ENCODE data around the gene RHBDF1.
"Not testable (repeated sequence)": the region's sequence is repeated elsewhere in the genome, so short reads cannot be mapped to it uniquely, and the experiment has no call there.

RHBDF1 gene

DNA sequence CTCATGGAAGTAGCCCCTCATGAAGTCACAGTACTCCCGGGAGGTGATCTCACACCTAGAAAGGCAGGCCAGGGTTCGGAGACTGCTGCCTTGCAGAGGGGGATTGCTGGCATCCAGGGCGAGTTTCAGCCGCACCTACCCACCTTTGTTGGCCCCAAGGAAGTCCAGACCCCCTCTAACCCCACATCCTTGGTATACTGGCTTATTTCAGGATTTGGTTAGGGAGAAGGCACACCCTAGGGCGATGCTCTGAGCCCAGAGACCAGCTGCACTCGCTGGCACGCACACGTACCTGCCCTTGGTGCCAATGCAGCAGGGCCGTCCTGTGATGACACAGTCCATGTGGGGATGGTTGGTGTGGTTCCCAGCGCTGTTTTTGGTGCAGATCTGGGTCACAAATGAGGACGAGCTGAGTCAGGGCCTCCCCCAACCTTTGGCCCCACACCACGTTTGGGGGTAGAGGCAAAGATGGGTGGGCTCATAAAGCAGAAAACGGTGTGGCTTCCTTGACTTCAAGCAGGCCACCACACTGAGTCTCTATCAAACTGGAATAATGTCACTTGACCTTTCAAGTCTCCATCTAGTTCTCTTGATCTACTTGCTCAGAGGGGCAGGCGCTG is 12.9 kb downstream of the RHBDF1 start:
- peak; percentile 45 for DNase-seq (ENCODE audit: low spot score)

DNA sequence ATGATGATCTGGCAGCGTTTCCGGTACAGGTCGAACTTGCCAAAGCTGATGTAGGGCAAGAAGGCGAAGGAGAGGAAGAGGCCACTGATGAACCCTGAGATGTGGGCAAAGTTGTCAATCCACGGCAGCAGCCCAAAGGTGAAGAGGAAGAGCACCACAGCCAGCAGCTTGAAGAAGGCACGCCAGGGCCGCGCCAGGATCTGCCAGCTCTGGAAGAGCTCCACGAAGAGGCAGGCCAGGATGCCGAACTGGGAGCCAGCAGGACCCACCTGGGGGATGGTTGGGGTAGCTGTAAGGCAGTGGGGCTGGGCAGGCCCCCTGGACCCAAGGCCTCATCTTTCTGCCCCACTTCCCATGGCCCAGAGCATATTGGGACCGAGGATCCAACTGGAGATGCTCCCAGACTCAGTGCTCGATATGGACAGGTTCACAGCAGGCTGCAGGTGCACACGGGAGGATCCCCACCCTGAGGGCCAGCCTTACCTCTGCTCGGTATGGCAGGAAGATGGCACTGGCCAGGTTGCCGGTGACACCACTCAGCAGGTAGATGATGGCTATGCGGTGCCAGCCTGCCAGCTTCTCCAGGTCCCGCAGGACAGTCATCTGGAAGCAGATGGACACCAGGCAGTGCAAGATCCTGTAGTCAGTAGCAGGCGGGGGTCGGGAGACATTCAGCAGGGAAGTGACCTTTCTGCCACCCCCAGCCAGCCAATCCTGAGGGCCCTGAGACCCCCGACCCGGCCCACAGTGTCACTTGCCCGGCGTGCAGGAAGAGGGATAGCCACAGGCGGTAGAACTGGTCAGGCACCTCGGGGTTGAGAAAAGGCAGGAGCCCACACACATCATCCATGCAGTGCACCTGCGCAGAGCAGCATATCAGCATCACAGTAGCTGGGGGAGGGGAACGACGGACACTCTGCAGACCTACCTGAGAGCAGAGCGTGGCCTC is 13.7 kb downstream of the RHBDF1 start:
- no peak for DNase-seq (ENCODE audit: low spot score)

DNA sequence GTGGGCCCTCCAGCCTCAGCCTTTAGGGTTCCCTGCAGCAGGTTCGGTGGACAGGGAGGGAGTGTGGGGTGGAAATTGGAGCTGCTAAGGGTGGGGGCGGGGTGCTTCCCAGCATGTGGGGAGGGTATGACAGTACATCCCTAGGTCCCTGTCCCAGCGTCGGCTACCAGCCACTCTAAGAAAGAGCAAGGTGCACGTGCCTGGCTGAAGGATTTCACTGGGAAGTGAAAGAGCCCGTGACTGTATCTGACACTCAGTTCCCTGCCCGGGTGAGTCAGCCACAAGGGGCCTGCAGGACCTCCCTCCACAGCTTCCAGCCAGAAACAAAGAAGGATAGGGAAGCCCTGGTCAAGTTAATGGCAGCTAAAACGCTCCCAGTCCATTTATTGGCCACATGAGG is 14.7 kb downstream of the RHBDF1 start:
- DNase-seq (ENCODE audit: low spot score): no peak

DNA sequence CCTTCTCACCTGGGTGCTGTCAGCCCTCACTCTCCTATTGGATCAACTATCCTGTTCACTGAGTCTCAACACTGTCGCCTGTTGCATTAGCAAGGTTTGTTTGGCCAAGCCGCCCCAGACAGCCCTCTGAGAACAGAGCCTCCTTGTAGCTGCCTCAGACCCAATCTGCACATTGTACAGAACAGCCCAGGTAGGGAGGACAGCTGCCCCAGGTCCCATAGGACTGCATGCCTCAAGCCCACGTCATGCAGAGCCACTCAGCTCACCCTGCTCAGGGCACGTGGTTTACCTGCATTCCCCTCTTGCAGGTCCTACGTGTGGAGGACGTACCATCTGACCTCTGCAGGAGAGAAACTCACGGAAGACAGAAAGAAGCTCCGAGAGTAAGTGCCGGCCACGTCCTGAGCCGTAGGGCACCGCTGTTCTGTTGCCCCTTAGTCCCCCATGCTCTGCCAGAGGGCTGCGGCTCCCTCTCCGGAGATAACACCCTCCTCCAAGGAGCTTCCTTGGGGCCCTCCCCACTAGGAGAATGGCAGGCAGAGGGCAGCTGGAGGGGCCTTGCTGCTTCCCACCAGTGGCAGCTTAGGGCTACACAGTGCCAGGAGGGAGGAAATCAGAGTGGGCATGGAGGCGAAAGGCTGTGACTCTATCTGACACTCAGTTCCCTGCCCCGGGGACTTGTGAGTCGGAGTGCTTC is 16.1 kb downstream of the RHBDF1 start:
- DNase-seq (ENCODE audit: low spot score): no peak

DNA sequence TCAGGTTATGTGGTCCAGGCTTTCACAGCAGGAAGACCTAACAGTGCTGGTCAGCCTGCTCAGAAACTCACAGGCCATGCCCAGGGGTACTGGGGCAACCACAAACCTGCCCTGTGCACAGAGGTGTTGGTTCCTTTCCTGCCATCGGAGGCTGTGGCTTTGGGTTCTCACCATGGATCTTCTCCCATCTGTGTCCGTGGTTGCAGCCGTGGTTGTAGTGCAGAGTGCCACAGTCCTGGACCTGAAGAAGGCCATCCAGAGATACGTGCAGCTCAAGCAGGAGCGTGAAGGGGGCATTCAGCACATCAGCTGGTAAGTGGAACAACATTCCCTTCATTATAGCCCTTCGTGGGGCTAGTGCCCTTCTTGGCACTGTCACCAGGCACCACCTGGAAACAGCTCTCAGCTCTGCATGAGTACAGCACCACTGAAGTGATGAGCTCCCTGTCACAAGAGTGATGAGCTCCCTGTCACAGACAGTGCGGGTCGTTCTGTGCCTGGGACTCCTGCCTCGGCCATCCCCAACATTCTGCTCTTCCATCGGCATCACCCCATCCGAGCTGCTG is 16.8 kb downstream of the RHBDF1 start:
- no peak for DNase-seq (ENCODE audit: low spot score)

DNA sequence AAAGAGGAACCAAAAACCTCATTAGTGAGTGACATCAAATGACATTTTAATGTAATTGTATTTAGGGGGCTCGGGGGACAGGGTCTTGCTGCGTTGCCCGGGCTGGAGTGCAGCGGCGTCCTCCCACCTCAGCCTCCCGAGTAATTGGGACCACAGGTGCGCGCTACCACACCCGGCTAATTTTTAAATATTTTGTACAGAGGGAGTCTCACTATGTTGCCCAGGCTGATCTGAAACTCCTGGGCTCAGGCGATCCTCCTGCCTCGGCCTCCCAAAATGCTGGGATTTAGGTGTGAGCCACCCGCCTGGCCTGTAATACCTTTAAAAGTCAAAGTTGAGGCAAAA is 18.2 kb downstream of the RHBDF1 start:
- DNase-seq (ENCODE audit: low spot score): no peak

DNA sequence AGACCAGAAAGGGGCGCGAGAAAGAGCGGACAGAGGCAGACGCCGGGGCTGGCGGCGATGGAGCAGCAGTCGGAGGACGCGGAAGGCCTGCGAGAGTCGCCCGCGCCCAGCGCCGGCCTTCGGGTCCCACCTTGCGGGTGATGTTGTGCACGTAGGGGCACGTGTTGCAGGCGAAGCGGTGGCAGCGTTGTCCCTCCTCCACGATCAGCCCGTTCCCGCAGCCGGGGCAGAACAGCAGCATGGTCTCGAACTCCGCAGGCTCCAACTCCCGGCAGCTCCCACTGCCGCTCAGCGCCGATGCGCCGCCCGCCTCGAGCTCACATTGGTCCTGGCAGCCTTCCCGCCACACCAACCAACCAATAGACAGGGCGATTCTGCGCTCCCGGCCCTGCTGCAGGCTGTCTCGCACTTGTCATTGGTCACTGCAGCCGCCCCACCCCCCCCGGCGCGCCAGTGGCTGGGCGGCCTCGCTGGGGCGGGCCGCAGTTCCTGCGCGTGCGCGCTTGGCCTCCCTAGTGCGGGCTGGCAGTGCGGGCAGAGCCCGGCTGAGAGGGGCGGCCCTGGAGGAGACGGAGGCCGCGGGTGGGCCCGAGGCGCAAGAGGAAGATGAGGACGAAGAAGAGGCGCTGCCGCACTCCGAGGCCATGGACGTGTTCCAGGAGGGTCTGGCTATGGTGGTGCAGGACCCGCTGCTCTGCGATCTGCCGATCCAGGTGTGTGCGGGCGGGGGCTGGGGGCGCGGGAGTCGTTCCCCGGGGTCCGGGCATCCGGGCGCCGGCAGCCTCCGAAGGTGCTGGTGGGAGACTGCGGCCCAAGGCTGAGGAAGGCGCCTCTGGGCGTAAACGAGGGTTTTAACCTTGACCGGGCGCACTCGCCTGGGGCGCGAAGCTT is 18.8 kb downstream of the RHBDF1 start, which contains the start of the genes POLR3K and SNRNP25:
TSS of gene POLR3K (minus strand) at position 263 of the 891 bp plus-strand sequence. CDS start at position 241, 22 bp downstream.
TSS of gene SNRNP25 (plus strand) at position 483 of the 891 bp plus-strand sequence. CDS start at position 672, 189 bp downstream.
- DNase-seq (ENCODE audit: low spot score): peak; percentile 98

DNA sequence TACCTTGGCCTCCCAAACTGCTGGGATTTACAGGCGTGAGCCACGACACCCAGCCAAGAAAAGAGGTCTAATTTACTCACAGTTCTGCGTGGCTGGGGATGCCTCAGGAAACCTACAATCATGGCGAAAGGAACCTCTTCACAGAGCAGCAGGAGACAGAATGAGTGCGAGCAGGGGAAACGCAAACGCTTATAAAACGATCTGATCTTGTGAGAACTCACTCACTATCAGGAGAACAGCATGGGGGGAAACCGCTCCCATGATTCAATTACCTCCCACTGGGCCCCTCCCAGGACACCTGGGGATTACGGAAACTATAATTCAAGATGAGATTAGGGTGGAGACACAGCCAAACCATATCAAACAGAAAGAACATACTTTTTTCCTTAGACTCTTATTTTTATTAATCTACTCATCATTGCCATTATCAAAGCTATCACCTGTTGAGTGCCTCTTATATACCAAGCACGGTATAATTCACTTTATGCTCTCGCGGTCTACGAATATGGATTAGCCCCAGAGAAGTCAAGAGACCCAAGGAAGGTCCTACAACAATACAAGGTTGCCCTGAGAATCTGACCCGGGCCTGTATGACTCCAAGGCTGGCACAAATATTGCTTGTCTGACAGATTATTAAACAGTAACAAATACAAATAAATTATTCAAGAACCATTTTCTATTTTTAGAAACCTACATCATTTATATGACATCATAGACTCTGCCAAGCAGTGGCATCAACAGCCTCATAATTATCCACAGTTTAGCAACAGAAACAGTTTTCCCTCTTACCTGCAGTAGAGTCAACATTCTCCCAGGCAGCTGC is 21.5 kb downstream of the RHBDF1 start:
- DNase-seq (ENCODE audit: low spot score): no peak

DNA sequence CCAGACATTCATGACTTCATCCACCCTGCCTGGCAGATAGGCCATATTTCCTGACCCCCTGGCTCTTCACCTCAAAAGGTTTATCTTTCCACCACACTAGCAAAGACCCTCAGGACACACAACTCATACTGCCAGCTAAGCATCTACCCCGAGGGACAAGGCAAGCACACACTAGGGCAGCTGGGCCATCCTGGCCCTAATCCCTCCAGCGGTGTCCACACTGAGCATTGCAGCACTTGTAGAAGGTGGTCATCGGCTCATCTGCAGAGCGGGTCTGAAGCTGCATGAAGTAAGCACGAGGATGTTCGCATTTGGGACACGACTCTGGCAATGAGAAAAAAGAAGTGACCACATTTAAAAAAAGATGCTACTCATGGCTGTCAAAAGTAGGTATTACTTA is 25.2 kb downstream of the RHBDF1 start:
- no peak for DNase-seq (ENCODE audit: low spot score)

DNA sequence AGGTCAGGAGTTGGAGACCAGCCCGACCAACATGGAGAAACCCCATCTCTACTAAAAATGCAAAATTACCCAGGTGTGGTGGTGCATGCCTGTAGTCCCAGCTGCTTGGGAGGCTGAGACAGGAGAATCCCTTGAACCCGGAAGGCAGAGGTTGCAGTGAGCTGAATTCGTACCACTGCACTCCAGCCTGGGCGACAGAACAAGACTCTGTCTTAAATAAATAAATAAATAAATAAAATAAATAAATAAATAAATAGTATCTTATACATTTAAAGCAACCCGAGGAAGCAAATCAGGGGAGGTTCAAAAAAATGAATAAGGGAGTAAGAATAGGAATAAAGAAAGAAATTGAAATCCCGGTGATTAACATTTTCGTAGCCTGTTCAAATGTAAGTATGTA is 25.9 kb downstream of the RHBDF1 start:
- DNase-seq (ENCODE audit: low spot score): not testable (repeated sequence)

DNA sequence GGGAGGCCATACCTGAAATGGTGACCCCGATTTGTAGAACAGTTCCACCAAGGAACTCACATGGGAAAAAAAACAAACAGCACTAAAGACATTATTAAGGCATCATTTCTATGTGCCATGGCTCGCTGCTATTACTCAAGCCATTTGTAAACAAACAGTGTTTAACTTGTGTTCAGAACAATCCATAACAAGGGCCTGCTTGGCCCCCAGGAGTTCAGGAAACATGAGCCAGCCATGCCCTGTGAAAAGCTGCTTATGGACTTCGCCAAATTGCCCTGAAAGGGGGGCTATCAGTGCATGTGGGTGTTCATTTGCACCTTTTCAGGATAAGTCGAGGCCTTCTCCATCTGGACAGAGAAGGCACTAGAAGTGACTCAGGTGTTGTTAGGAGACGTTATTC is 27.0 kb downstream of the RHBDF1 start:
- DNase-seq (ENCODE audit: low spot score): no peak

DNA sequence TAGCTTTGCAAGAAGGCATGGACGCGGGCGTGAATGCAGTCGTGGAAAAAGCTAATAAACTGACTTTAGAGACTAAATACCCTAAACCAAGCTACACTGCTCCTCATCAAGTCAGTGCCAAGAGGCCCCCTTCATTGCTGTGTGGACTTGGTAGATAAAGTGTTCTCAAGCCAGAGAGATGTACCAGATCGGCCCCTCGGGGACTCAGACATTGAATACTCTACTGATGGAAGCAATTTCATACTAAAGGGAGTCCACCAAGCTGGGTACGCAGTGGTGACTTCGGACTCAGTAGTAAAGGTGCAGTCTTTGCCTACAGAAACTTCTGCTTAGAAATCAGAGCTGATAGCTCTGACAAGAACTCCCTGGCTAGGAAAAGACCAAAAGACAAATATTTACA is 27.8 kb downstream of the RHBDF1 start:
- no peak for DNase-seq (ENCODE audit: low spot score)

DNA sequence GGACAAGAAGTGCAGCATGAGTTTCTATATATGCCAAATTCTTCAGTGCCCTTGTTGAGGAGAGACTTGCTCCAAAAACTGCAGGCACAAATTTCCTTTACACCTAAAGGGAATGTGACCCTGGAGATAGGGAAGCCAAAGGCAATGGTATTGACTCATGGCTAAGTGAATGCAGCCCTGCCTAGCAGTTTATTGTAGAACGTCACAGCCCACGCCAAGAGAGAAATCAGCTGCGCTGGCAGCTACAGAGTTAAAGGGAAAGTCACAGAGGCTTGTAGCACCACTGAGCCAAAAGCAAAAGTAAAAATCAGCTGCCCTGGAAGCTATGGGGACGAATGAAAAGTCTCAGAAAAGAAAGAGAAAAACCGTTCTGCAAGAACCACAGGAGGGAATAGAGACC is 29.1 kb downstream of the RHBDF1 start:
- no peak for DNase-seq (ENCODE audit: low spot score)

DNA sequence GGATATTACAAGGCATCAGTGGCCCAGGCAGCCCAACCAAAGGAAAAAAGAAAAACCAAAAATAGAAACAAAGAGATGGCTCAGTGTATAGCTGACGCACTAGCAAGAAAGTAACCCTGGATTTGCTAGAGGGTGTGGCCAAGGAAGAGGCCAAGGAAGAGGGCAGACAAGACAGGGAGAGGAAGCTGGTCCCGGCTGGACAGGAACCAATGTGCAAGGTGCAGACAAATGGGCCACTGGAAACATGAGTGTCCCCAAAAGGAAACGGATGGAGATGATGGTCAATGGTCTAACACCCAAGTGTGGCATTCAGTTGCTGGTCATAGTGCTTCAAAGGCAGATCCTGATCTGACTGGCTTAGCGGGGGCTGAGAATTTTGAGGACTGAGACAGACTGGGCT is 29.7 kb downstream of the RHBDF1 start:
- DNase-seq (ENCODE audit: low spot score): no peak

DNA sequence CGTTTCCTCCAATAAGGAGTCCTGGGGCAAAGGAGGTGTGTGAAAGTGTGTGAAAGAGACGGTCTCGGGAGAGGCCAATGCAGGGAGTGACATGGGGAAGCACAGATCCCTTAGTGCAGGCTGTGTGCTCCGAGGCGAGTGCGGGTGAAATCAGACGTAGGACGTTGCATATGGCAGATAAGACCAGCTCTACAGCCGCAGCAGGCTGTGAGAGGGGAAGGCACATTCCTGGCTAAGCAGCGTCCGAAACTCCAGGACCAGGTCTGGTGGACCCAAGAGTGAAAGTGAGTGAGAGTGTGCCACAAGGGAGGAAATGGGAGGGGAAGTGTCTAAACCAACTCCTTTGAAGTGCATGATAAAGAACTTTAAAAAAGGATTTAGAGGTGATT is 30.4 kb downstream of the RHBDF1 start:
- DNase-seq (ENCODE audit: low spot score): no peak

DNA sequence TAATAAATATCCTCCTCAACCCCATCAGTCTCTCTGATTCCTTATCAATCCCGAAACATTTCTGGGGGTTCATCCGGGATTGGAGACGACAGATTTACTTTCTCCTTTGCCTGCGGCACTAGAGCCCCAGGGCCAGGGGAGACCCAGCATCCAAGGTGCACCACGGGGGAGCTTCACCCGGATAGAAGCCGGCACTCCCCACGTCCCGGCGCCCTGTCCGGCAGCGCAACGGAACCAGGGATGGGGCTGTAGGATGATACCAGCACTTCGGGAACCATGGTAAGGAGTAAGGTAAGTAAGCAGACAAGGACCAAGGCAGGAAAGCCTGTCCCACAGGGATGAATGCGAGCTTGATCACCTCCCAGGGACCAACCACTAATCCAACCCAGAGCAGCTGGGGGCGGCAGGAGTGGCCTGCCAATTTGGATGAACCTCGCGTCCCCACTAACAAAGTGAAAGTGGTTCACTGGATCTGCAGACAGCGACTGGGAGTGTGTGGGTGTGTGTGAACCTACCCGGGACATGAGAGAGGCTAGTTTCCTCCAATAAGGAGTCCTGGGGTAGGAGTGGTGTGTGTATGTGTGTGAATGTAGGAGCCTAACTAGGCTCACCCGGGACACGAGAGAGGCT is 30.9 kb downstream of the RHBDF1 start:
- no peak for DNase-seq (ENCODE audit: low spot score)

DNA sequence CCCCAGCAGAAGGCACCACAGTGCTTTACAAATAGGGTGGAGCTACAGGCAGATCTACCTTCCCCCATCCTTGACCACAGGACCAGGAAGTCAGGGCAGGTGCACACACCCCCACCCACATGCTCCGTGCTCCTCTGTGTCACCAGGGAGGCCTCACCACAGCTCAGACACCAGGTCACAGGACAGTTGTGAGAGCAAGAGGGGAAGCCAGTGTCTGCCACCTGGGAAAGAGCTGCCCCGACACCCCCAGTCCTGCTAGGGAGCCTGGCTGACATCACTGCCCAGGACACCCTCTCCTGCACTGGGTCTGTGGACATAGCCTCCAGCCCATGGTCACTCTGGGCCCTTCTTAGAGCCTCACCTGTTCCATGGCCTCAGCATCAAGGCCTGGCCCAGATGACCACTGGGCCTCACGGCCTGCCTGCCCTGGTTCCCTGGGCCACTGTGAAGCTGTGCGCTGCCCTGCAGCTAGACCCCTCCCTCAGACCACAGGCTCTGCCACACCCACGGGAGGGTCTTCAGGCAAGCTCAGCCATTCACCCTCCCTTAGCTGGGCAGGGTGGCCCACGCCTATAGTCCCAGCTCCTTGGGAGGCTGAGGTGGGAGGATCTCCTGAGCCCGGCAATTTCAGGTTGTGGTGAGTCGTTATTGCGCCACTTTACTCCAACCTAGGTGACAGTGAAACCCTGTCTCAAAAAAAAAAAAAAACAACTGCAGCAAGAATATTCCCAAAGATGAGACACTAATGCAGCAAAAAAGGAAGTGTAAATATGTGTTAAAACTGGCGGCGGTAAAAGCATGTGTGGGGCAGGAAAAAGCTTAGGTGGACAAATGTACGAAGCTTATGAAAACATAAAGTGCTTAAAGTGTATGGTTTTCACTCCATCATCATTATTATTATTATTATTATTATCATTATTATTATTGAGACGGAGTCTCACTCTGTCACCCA is 33.2 kb downstream of the RHBDF1 start:
- DNase-seq (ENCODE audit: low spot score): no peak

DNA sequence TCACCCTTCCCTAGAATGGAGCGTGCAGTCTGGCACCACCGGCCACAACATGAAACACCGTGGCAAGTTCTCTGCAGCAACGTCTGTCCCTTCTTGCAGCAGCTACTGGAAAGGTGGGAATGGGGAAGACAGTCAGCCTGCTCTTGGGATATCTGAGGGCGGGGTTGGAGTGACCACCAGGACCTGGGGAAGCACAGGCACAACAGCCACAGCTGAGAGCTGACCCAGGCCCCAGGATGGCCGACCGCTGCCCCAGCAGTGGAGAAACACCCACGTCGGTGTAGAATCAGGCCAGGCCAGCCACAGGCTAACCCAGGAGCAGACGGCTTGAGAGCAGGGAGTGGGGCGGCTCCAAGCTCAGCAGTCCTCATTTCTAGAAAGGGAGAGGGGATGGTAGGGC is 34.2 kb downstream of the RHBDF1 start:
- not testable (repeated sequence) for DNase-seq (ENCODE audit: low spot score)

DNA sequence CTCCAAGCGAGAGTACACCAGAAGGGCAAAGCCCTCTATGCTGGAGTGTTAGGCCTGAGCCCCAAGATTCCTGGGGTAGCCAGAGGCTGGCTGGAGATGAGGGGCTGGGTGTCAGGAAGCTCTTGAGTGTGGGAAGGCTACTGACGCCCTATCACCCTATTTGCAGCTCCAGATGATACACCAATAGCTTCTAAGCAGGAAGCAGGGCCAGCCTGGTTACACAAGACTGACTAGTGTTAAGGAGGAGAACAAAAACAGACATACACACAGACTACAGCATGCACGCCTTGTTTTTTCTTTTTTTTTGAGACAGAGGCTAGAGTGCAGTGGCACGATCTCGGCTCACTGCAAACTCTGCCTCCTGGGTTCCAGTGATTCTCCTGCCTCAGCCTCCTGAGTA is 34.9 kb downstream of the RHBDF1 start:
- DNase-seq (ENCODE audit: low spot score): no peak

All from cerebellar cortex (tissue), 1 donor.